Naive B cell (primary cell): Measurements from ENCODE around the gene CLSTN2. TPM values are rescaled to one million over a fixed set of nuclear protein-coding genes. Genes with fewer than 3 reads are reported as not detected.

Source experiments
- ATAC-seq, 2 donors: fragments of 150-1000 bp; cut with Tn5 transposase; 2 replicates each; pipeline ENCODE4 v1.10.0; 2021; ENCODE audit warnings: low read depth in 2 of 2, mild to moderate bottlenecking in 2 of 2, moderate library complexity in 2 of 2
- DNase-seq: peaks from one replicate; pipeline ENCODE4 v3.0.0; 2022
- H3K27ac Mint-ChIP-seq, 6 donors: one replicate each; pipeline ENCODE4 v1.8.0; 2020 to 2022; ENCODE audit warnings: mild to moderate bottlenecking in 6 of 6, mixed read lengths in 6 of 6, moderate library complexity in 5 of 6, inconsistent platforms in 2 of 6
- H3K27me3 Mint-ChIP-seq, 3 donors: one replicate each; pipeline ENCODE4 v1.8.0; 2021 to 2022; ENCODE audit warnings: mixed read lengths in 3 of 3, mild to moderate bottlenecking in 1 of 3
- H3K36me3 Mint-ChIP-seq, 2 donors: one replicate each; pipeline ENCODE4 v1.8.0; 2020 to 2022; ENCODE audit warnings: mixed read lengths in 2 of 2, inconsistent platforms in 1 of 2, mild to moderate bottlenecking in 1 of 2
- H3K4me1 Mint-ChIP-seq, 3 donors: one replicate each; pipeline ENCODE4 v1.8.0; 2020 to 2022; ENCODE audit warnings: mixed read lengths in 3 of 3, inconsistent platforms in 1 of 3, mild to moderate bottlenecking in 1 of 3, moderate library complexity in 1 of 3
- H3K4me3 Mint-ChIP-seq, 8 donors: one replicate each; pipeline ENCODE4 v1.8.0; 2020 to 2022; ENCODE audit warnings: mild to moderate bottlenecking in 8 of 8, mixed read lengths in 8 of 8, moderate library complexity in 8 of 8, inconsistent platforms in 2 of 8
- H3K9me3 Mint-ChIP-seq, 7 donors: one replicate each; pipeline ENCODE4 v1.8.0; 2020 to 2022; ENCODE audit warnings: mixed read lengths in 7 of 7, mild to moderate bottlenecking in 5 of 7, inconsistent platforms in 2 of 7, moderate library complexity in 1 of 7
- polyA plus RNA-seq, 6 donors: library from polyadenylated mRNA; unstranded; fragments of 300-500 nt; fragmentation: Illumina TruSeq; gene quantifications; one replicate each; pipeline ENCODE4 v1.2.3, GENCODE V29; 2021; ENCODE audit warnings: low read depth in 6 of 6

Gene CLSTN2
- polyA plus RNA-seq, 6 donors from 2014 or later = not detected

GRCh38 chr3:140284372-140284771 lies 349.4 kb downstream of the CLSTN2 start:
- H3K27me3 Mint-ChIP-seq = peaks cover 0 to 27% (median 11%) of the 10 kb centered on the region in 3 donors
- no peak for ATAC-seq
- no peak for DNase-seq

GRCh38 chr3:140285380-140285779 lies 350.4 kb downstream of the CLSTN2 start:
- Mint-ChIP-seq H3K4me3 (no peak overlapping the region), H3K27me3 (peaks cover 0 to 21% (median 11%) of the 10 kb centered on the region in 3 donors), H3K9me3 (peaks cover 0 to 6% (median 0%) of the 10 kb centered on the region in 7 donors), H3K27ac (no peak overlapping the region), H3K36me3 (no peaks in the 10 kb centered on the region), H3K4me1 (no peaks in the 10 kb centered on the region)
- DNase-seq = no peak
- no peak for ATAC-seq

More at GRCh38 chr3:140284372-140284771, 349.4 kb downstream of the CLSTN2 start:
- no peak overlapping the region for H3K4me3 Mint-ChIP-seq
- H3K9me3 Mint-ChIP-seq = peaks cover 0 to 10% (median 0%) of the 10 kb centered on the region in 7 donors
- no peaks in the 10 kb centered on the region for H3K36me3 Mint-ChIP-seq
- H3K4me1 Mint-ChIP-seq = no peaks in the 10 kb centered on the region
- H3K27ac Mint-ChIP-seq = no peak overlapping the region

DNA sequence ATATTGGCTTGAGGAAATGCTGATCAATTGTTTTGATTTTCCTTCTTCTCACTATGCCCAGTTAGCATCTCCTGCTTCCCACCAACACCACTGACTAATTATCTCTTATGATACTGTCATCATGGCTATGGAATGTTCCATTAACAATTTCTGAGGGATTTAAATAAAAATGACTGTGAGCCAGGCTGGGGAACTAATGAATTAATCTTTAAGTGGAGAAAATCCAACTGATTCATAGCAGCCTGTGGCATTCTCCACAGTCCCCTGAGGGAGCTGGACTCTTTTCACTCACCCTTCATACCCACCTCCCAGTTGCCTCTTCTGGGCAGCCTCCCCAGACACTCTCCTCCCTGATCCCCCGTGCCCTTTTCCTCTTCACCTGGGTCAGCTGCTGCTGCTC lies 353.6 kb downstream of the CLSTN2 start:
- no peak overlapping the region for H3K27ac Mint-ChIP-seq
- no peaks in the 10 kb centered on the region for H3K4me1 Mint-ChIP-seq
- DNase-seq = no peak
- peaks cover 8 to 25% (median 17%) of the 10 kb centered on the region in 3 donors for H3K27me3 Mint-ChIP-seq
- no peaks in the 10 kb centered on the region for H3K36me3 Mint-ChIP-seq
- no peak for ATAC-seq
- H3K9me3 Mint-ChIP-seq = peaks cover 0 to 21% (median 8%) of the 10 kb centered on the region in 7 donors
- H3K4me3 Mint-ChIP-seq = no peak overlapping the region

GRCh38 chr3:140290105-140290504 lies 355.1 kb downstream of the CLSTN2 start:
- Mint-ChIP-seq H3K27me3 (peaks cover 8 to 25% (median 17%) of the 10 kb centered on the region in 3 donors), H3K9me3 (peaks cover 0 to 21% (median 8%) of the 10 kb centered on the region in 7 donors), H3K4me1 (no peaks in the 10 kb centered on the region), H3K4me3 (no peak overlapping the region), H3K36me3 (no peaks in the 10 kb centered on the region), H3K27ac (no peak overlapping the region)
- ATAC-seq = no peak
- DNase-seq = no peak

GRCh38 chr3:140292170-140292569 lies 357.2 kb downstream of the CLSTN2 start:
- Mint-ChIP-seq H3K4me3 (no peak overlapping the region), H3K4me1 (no peaks in the 10 kb centered on the region), H3K27ac (no peak overlapping the region), H3K9me3 (peaks cover 0 to 17% (median 8%) of the 10 kb centered on the region in 7 donors), H3K36me3 (no peaks in the 10 kb centered on the region), H3K27me3 (peaks cover 8 to 19% (median 14%) of the 10 kb centered on the region in 3 donors)
- no peak for DNase-seq
- ATAC-seq = no peak

DNA sequence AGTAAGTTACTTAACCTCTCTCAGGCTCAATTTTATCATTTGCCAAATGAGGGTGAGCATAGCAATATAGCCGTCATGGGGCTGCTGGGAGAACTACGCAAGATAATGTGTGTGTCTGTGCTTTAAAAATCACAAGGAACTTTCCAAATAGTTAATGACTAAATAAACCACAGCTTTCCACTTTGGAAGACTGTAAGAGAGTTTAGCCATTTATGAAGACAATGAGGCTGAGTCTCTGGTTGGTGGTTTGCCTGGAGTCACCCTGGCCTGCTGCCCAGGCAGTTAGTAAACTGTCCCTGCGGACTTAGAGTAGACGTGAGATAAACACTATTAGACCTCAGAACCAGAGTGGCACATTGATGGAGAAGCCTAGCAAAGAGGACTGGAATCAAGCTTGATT lies 357.7 kb downstream of the CLSTN2 start:
- H3K27me3 Mint-ChIP-seq = peaks cover 8 to 19% (median 13%) of the 10 kb centered on the region in 3 donors
- H3K27ac Mint-ChIP-seq = no peak overlapping the region
- H3K4me3 Mint-ChIP-seq = no peak overlapping the region
- H3K9me3 Mint-ChIP-seq = peaks cover 0 to 17% (median 8%) of the 10 kb centered on the region in 7 donors
- DNase-seq (no peak), ATAC-seq (no peak)
- no peaks in the 10 kb centered on the region for H3K4me1 Mint-ChIP-seq
- no peaks in the 10 kb centered on the region for H3K36me3 Mint-ChIP-seq

DNA sequence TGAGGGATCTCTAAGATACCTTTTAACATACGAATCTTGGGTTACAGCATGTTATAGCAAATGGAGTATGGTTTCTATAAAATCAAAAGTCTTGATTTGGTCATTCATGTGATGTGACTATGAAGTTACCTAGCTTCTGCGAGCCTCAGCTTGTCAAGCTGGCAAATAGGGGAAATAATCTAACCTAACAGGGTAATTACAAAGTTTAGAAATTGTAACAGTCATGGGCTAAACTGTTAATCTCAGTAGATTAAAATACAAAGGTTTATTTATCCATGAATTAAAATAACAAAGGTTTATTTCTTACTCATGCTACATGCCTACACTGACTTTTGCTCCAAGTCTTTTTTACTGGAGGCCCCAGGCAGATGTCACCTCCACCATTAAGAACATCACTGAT lies 359.1 kb downstream of the CLSTN2 start:
- H3K27ac Mint-ChIP-seq = no peak overlapping the region
- H3K4me1 Mint-ChIP-seq = no peaks in the 10 kb centered on the region
- peaks cover 0 to 17% (median 5%) of the 10 kb centered on the region in 7 donors for H3K9me3 Mint-ChIP-seq
- ATAC-seq (no peak), DNase-seq (no peak)
- peaks cover 10 to 19% (median 11%) of the 10 kb centered on the region in 3 donors for H3K27me3 Mint-ChIP-seq
- no peaks in the 10 kb centered on the region for H3K36me3 Mint-ChIP-seq
- peak overlapping the region in 1 of 8 donors; percentile 45 for H3K4me3 Mint-ChIP-seq

- Mint-ChIP-seq H3K4me1 (no peaks in the 10 kb centered on the region), H3K4me3 (no peak overlapping the region), H3K27ac (no peak overlapping the region), H3K9me3 (peaks cover 0 to 13% (median 4%) of the 10 kb centered on the region in 7 donors), H3K27me3 (peaks cover 6 to 12% (median 10%) of the 10 kb centered on the region in 3 donors), H3K36me3 (no peaks in the 10 kb centered on the region)
- no peak for ATAC-seq
- DNase-seq = no peak
Observed at GRCh38 chr3:140296796-140297352, 361.9 kb downstream of the CLSTN2 start.

DNA sequence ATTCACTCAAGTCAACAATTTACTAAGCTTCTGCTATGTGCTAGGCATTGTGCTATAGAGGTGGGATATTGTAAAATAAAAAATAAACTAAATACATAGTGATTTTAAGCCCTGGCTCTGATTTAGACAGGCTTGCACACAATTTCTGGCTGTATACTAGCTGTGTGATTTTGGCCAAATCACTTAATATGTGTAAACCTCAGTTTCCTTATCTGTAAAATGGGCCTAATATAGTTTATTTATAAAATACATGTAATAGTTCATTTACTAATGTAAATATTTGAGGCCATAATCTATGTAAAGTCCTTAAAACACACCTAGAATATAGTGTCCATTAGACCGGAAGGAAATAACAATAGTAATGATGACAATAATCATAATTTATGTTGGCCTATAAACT lies 363.1 kb downstream of the CLSTN2 start:
- DNase-seq = no peak
- Mint-ChIP-seq H3K4me3 (no peak overlapping the region), H3K27ac (no peak overlapping the region), H3K36me3 (no peaks in the 10 kb centered on the region), H3K9me3 (peaks cover 0 to 5% (median 2%) of the 10 kb centered on the region in 7 donors), H3K4me1 (no peaks in the 10 kb centered on the region), H3K27me3 (peaks cover 0 to 7% (median 2%) of the 10 kb centered on the region in 3 donors)
- ATAC-seq = no peak

- H3K4me1 Mint-ChIP-seq = no peaks in the 10 kb centered on the region
- no peak for DNase-seq
Observed at GRCh38 chr3:140298569-140299070, 363.6 kb downstream of the CLSTN2 start.

DNA sequence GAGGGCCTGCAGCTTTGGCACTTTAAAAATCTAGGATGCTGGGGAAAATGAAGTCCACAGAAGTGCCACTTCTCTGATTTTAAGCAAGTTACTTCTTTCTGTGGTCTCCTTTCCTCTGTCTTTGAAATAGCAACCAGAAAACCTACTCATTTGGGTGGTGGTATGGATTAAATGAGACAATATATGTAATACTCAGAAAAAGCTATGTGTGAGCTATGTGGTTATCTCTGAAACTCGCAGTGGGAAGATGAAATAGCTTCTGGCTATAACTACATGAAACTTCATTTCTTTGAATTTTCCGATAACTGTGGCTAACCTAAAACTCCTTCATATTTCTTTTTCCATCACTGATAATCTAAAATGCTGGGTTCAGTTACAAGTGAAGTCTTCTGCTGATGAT lies 368.9 kb downstream of the CLSTN2 start:
- Mint-ChIP-seq H3K4me3 (no peak overlapping the region), H3K4me1 (no peaks in the 10 kb centered on the region), H3K27ac (no peak overlapping the region), H3K9me3 (peaks cover 0 to 11% (median 2%) of the 10 kb centered on the region in 7 donors), H3K27me3 (peaks cover 0 to 6% (median 0%) of the 10 kb centered on the region in 3 donors), H3K36me3 (no peaks in the 10 kb centered on the region)
- ATAC-seq = no peak
- no peak for DNase-seq

More at GRCh38 chr3:140298569-140299070, 363.6 kb downstream of the CLSTN2 start:
- H3K36me3 Mint-ChIP-seq = no peaks in the 10 kb centered on the region
- H3K27me3 Mint-ChIP-seq = peaks cover 0 to 7% (median 0%) of the 10 kb centered on the region in 3 donors
- peaks cover 0 to 5% (median 0%) of the 10 kb centered on the region in 7 donors for H3K9me3 Mint-ChIP-seq
- peak overlapping the region in 1 of 6 donors; percentile 46 for H3K27ac Mint-ChIP-seq
- H3K4me3 Mint-ChIP-seq = no peak overlapping the region
- ATAC-seq = no peak

DNA sequence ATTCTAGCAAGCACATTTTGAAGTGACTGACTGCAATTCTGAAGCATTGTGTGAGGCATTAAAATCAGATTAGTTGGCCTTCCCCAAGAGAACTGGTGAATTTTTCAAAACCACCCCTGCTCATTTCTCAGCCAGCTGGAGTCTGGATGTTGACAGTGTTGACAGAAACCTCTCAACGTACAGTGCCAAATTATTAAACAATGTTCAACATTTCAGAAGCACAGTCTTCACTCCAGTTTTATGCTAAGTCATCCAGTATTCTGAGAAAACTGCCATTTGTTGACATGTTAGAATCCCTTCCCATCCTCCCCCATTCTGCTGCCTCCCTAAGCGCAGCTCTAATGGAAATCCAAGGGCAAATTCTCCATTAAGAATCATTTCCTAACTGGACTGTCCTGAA lies 373.6 kb downstream of the CLSTN2 start:
- Mint-ChIP-seq H3K4me3 (no peak overlapping the region), H3K27ac (no peak overlapping the region), H3K9me3 (peaks cover 0 to 11% (median 2%) of the 10 kb centered on the region in 7 donors), H3K27me3 (peaks cover 0 to 10% (median 0%) of the 10 kb centered on the region in 3 donors), H3K4me1 (no peaks in the 10 kb centered on the region), H3K36me3 (no peaks in the 10 kb centered on the region)
- no peak for ATAC-seq
- DNase-seq = no peak

DNA sequence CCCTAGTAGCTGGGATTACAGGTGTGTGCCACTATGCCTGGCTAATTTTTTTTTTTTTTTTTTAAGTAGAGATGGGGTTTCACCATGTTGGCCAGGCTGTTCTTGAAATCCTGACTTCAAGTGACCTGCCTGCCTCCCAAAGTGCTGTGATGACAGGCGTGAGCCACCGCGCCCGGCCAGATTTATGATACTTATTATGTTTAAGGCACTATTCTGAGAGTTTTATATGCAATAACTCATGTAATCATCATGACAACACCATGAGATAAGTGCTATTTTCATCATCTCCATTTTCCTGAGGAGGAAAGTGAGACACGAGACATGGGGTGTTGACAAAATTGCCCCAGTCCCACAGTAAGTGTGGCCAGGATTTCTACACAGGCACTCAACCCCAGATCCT lies 376.4 kb downstream of the CLSTN2 start:
- H3K4me1 Mint-ChIP-seq = no peaks in the 10 kb centered on the region
- no peak for ATAC-seq
- peak overlapping the region in 1 of 6 donors; percentile 38 for H3K27ac Mint-ChIP-seq
- H3K9me3 Mint-ChIP-seq = peaks cover 0 to 7% (median 0%) of the 10 kb centered on the region in 7 donors
- no peaks in the 10 kb centered on the region for H3K36me3 Mint-ChIP-seq
- no peak overlapping the region for H3K4me3 Mint-ChIP-seq
- H3K27me3 Mint-ChIP-seq = peaks cover 0 to 16% (median 3%) of the 10 kb centered on the region in 3 donors
- no peak for DNase-seq

- no peak overlapping the region for H3K4me3 Mint-ChIP-seq
- ATAC-seq (no peak), DNase-seq (no peak)
- H3K4me1 Mint-ChIP-seq = no peaks in the 10 kb centered on the region
- no peak overlapping the region for H3K27ac Mint-ChIP-seq
- H3K27me3 Mint-ChIP-seq = peaks cover 0 to 8% (median 6%) of the 10 kb centered on the region in 3 donors
- H3K36me3 Mint-ChIP-seq = no peaks in the 10 kb centered on the region
- H3K9me3 Mint-ChIP-seq = peaks cover 0 to 1% (median 0%) of the 10 kb centered on the region in 7 donors
Observed at GRCh38 chr3:140315955-140316354, 381.0 kb downstream of the CLSTN2 start.
